GM12864 (cell line): ENCODE data around the gene ACAD8.

ENCODE experiments used
- DNase-seq: peaks from one replicate; pipeline ENCODE4 v3.0.0-alpha.2; 2011; ENCODE audit warnings: low read depth
- H3K4me3 ChIP-seq: 2 replicates; pipeline ENCODE4 v1.5.1; 2011; ENCODE audit warnings: mild to moderate bottlenecking, low read depth, low read length, control low read depth
- CTCF ChIP-seq: IDR thresholded peaks from 2 replicates; pipeline ENCODE4 v1.5.1; 2011; ENCODE audit warnings: low read depth, mild to moderate bottlenecking, moderate library complexity, low read length, control low read depth, inconsistent platforms; ENCODE audit errors: missing control alignments

Gene ACAD8

GRCh38 chr11:134258577-134258976, 5.2 kb downstream of the ACAD8 start:
- no peak for TF ChIP-seq CTCF
- DNase-seq: no peak
- no peak overlapping the region for H3K4me3 ChIP-seq

- TF ChIP-seq CTCF: no peak
- no peak overlapping the region for H3K4me3 ChIP-seq
- no peak for DNase-seq
Measured at GRCh38 chr11:134260503-134260902, 7.1 kb downstream of the ACAD8 start.

- no peak for DNase-seq
Measured at GRCh38 chr11:134260983-134261382, 7.6 kb downstream of the ACAD8 start.

GRCh38 chr11:134261626-134262488, 8.5 kb downstream of the ACAD8 start:
- no peak overlapping the region for H3K4me3 ChIP-seq
- TF ChIP-seq CTCF: peak; percentile 55
- DNase-seq: no peak

More at GRCh38 chr11:134260983-134261382, 7.6 kb downstream of the ACAD8 start:
- no peak overlapping the region for H3K4me3 ChIP-seq
- no peak for TF ChIP-seq CTCF

GRCh38 chr11:134264966-134265764, 11.8 kb downstream of the ACAD8 start:
- no peak for TF ChIP-seq CTCF
- no peak for DNase-seq
- H3K4me3 ChIP-seq: no peak overlapping the region

- no peak for DNase-seq
- no peak overlapping the region for H3K4me3 ChIP-seq
- no peak for TF ChIP-seq CTCF
Measured at GRCh38 chr11:134266440-134266839, 13.1 kb downstream of the ACAD8 start.
